Neural cell (in vitro differentiated cells): ENCODE results near the gene TTC23. TPM values are rescaled to one million over a fixed set of nuclear protein-coding genes. Genes with fewer than 3 reads are reported as not detected.

Source experiments
- H2AFZ ChIP-seq: fragments of 200-600, 300-800 bp; sonication (generic), shearing (Covaris generic); 2 replicates; pipeline ENCODE4 v1.6.0; 2014; ENCODE audit warnings: low read depth, mild to moderate bottlenecking, antibody characterized with exemption, low read length, moderate library complexity
- H3F3A ChIP-seq: fragments of 200-600 bp; shearing (Covaris generic); 2 replicates; pipeline ENCODE4 v1.6.1; 2016; ENCODE audit warnings: mild to moderate bottlenecking, moderate library complexity, mixed read lengths, antibody characterized with exemption, low read length; ENCODE audit not compliant: insufficient read depth, poor library complexity, severe bottlenecking
- H3K27ac ChIP-seq: fragments of 200-600, 300-800 bp; sonication (generic), shearing (Covaris generic); 2 replicates; pipeline ENCODE4 v1.5.1; 2014; ENCODE audit warnings: mild to moderate bottlenecking, low read length, moderate library complexity
- H3K27me3 ChIP-seq: fragments of 300-800, 200-600 bp; sonication (generic), shearing (Covaris generic); 2 replicates; pipeline ENCODE4 v1.6.0; 2014; ENCODE audit warnings: mild to moderate bottlenecking, low read depth, low read length, moderate library complexity; ENCODE audit not compliant: insufficient read depth
- H3K36me3 ChIP-seq: fragments of 300-800, 200-600 bp; sonication (generic), shearing (Covaris generic); 2 replicates; pipeline ENCODE4 v1.5.1; 2014; ENCODE audit warnings: mild to moderate bottlenecking, antibody characterized with exemption, low read length, moderate library complexity; ENCODE audit not compliant: insufficient read depth
- H3K4me2 ChIP-seq: fragments of 300-800, 200-600 bp; sonication (generic), shearing (Covaris generic); 2 replicates; pipeline ENCODE4 v1.6.0; 2014; ENCODE audit warnings: mild to moderate bottlenecking, low read length
- H3K4me3 ChIP-seq: fragments of 300-800, 200-600 bp; sonication (generic), shearing (Covaris generic); 2 replicates; pipeline ENCODE4 v1.5.1; 2014; ENCODE audit warnings: mild to moderate bottlenecking, low read length, moderate library complexity
- H3K79me2 ChIP-seq: fragments of 200-600 bp; shearing (Covaris generic); replicated peaks from 2 replicates; pipeline ENCODE4 v1.6.0; 2014; ENCODE audit warnings: mild to moderate bottlenecking, low read length, moderate library complexity; ENCODE audit not compliant: insufficient read depth
- H3K9ac ChIP-seq: fragments of 300-800, 200-600 bp; sonication (generic), shearing (Covaris generic); 2 replicates; pipeline ENCODE4 v1.6.1; 2016; ENCODE audit warnings: mild to moderate bottlenecking, low read length, mixed read lengths
- H3K9me2 ChIP-seq: fragments of 200-600 bp; shearing (Covaris generic); 2 replicates; pipeline ENCODE4 v1.6.1; 2016; ENCODE audit warnings: mild to moderate bottlenecking, low read length, mixed read lengths; ENCODE audit not compliant: insufficient read depth
- H3K9me3 ChIP-seq: fragments of 200-600, 300-800 bp; sonication (generic), shearing (Covaris generic); 2 replicates; pipeline ENCODE4 v1.6.1; 2016; ENCODE audit warnings: mild to moderate bottlenecking, mixed run types, low read length, moderate library complexity, mixed read lengths
- H4K20me1 ChIP-seq: fragments of 200-600 bp; shearing (Covaris generic); 2 replicates; pipeline ENCODE4 v1.6.1; 2016; ENCODE audit warnings: mild to moderate bottlenecking, mixed run types; ENCODE audit not compliant: insufficient read depth
- CTCF ChIP-seq: fragments of 450-650 bp; IDR thresholded peaks from 2 replicates; pipeline ENCODE4 v1.5.1; 2014; ENCODE audit warnings: antibody characterized with exemption, mild to moderate bottlenecking, moderate library complexity; ENCODE audit not compliant: poor library complexity, severe bottlenecking
- EP300 ChIP-seq: fragments of 450-650 bp; conservative IDR thresholded peaks from 2 replicates; pipeline ENCODE4 v1.6.1; 2014; ENCODE audit warnings: antibody characterized with exemption, mild to moderate bottlenecking, moderate library complexity; ENCODE audit not compliant: poor library complexity, severe bottlenecking
- EZH2 ChIP-seq: fragments of 200-600, 300-800 bp; shearing (Covaris generic), sonication (generic); IDR thresholded peaks from 2 replicates; pipeline ENCODE4 v1.6.1; 2014; ENCODE audit warnings: antibody characterized with exemption, low read length, borderline replicate concordance, mild to moderate bottlenecking; ENCODE audit not compliant: insufficient read depth, poor library complexity, severe bottlenecking
- MXI1 ChIP-seq: fragments of 450-650 bp; conservative IDR thresholded peaks from 2 replicates; pipeline ENCODE4 v1.6.1; 2014; ENCODE audit warnings: antibody characterized with exemption, mild to moderate bottlenecking; ENCODE audit not compliant: poor library complexity, severe bottlenecking
- POLR2AphosphoS5 ChIP-seq: IDR thresholded peaks from 2 replicates; pipeline ENCODE4 v1.6.1; 2012
- RAD21 ChIP-seq: fragments of 450-650 bp; conservative IDR thresholded peaks from 2 replicates; pipeline ENCODE4 v1.6.1; 2014; ENCODE audit warnings: antibody characterized with exemption, mild to moderate bottlenecking, moderate library complexity
- REST ChIP-seq: IDR thresholded peaks from 2 replicates; pipeline ENCODE4 v1.6.1; 2012; ENCODE audit warnings: borderline replicate concordance
- SMC3 ChIP-seq: fragments of 450-650 bp; conservative IDR thresholded peaks from 2 replicates; pipeline ENCODE4 v1.6.1; 2014; ENCODE audit warnings: antibody characterized with exemption, mild to moderate bottlenecking, moderate library complexity; ENCODE audit not compliant: poor library complexity
- TAF1 ChIP-seq: IDR thresholded peaks from 2 replicates; pipeline ENCODE4 v1.6.1; 2012; ENCODE audit warnings: low read depth
- polyA plus RNA-seq: library from polyadenylated mRNA; depleted of rRNA; stranded (reverse); fragments of >200 nt; gene quantifications from 2 replicates; pipeline ENCODE4 v1.2.3, GENCODE V29; 2014

The TTC23 gene
- polyA plus RNA-seq, 1 donor from 2014 or later = 6.2 TPM

GRCh38 chr15:99264125-99264524, 14.7 kb upstream of the TTC23 start:
- no peaks in the 10 kb centered on the region for H4K20me1 ChIP-seq
- no peak overlapping the region for H3K4me3 ChIP-seq
- H3K27ac ChIP-seq = no peak overlapping the region
- H3K27me3 ChIP-seq = no peaks in the 10 kb centered on the region
- no peaks in the 10 kb centered on the region for H3K9me2 ChIP-seq
- no peak overlapping the region for H3K4me2 ChIP-seq
- H3K9ac ChIP-seq = no peak overlapping the region
- no peaks in the 10 kb centered on the region for H3K79me2 ChIP-seq
- no peaks in the 10 kb centered on the region for H3F3A ChIP-seq
- TF ChIP-seq MXI1 = no peak
- no peak for TF ChIP-seq EZH2
- TF ChIP-seq CTCF = no peak
- no peak for TF ChIP-seq EP300
- no peak for TF ChIP-seq POLR2AphosphoS5
- TF ChIP-seq RAD21 = no peak
- no peak for TF ChIP-seq SMC3
- TF ChIP-seq REST = no peak
- TF ChIP-seq TAF1 = no peak
- H2AFZ ChIP-seq = no peak overlapping the region
- H3K36me3 ChIP-seq = no peaks in the 10 kb centered on the region
- H3K9me3 ChIP-seq = no peaks in the 10 kb centered on the region

- no peaks in the 10 kb centered on the region for H3K27me3 ChIP-seq
Measured at GRCh38 chr15:99257107-99257750, 7.8 kb upstream of the TTC23 start.

More at GRCh38 chr15:99257107-99257750, 7.8 kb upstream of the TTC23 start:
- no peak overlapping the region for H2AFZ ChIP-seq
- H3K9me2 ChIP-seq = no peaks in the 10 kb centered on the region
- TF ChIP-seq CTCF (no peak), MXI1 (no peak), POLR2AphosphoS5 (no peak), RAD21 (no peak), REST (no peak), SMC3 (no peak), EZH2 (no peak)
- H3K9ac ChIP-seq = no peak overlapping the region
- H3K4me3 ChIP-seq = no peak overlapping the region
- no peaks in the 10 kb centered on the region for H3F3A ChIP-seq
- H3K4me2 ChIP-seq = no peak overlapping the region
- peaks cover 4% of the 10 kb centered on the region for H3K36me3 ChIP-seq
- H3K79me2 ChIP-seq = no peaks in the 10 kb centered on the region
- H4K20me1 ChIP-seq = no peaks in the 10 kb centered on the region
- H3K9me3 ChIP-seq = no peaks in the 10 kb centered on the region
- no peak overlapping the region for H3K27ac ChIP-seq
